ENCODE measurements around the gene CCR1.

Gene CCR1

DNA sequence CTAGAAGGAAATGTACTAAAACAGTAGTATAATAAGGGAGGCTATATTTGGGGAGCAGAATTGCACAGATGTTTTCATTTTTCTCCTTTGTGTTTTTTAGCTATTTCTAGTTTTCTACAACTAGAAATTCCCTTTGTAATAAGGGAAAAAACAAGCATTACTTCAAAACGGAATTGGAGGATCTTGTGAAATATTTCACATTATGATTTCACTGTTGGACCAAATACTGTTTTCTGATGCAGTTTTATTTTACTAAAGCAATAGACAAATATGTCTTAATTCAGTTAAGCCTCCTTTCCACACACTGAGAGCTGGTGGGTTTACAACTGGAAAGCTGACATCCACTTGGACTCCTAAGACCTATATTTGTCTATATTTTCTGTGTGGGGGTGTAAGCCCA lies 7.3 kb downstream of the CCR1 start:
- no peak for DNase-seq
- Mint-ChIP-seq H3K4me3 (no peak overlapping the region), H3K36me3 (ENCODE audit: low read depth) (no peaks in the 10 kb centered on the region), H3K4me1 (ENCODE audit: low read depth) (no peaks in the 10 kb centered on the region), H3K9me3 (no peaks in the 10 kb centered on the region), H3K27ac (no peak overlapping the region), H3K27me3 (no peaks in the 10 kb centered on the region)

DNA sequence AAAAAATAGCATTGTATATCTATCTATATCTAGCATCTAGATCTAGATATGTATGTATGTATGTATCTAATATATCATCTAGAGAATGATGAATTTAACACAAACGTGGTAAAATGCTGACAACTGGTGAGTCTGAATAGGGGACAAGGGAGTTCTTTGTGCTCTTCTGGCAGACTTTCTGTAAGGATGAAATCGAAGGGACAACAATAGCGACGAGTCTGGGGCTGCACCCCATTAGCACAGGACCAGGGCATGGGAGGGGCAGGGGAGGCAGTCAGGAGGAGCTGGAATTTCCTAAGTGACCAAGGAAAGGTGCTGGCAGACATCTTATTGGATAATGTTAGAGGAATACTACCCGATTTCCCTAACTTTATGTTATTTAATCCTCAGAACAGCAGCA lies 7.9 kb downstream of the CCR1 start:
- Mint-ChIP-seq H3K36me3 (ENCODE audit: low read depth) (no peaks in the 10 kb centered on the region), H3K27ac (no peak overlapping the region)
- DNase-seq = no peak

DNA sequence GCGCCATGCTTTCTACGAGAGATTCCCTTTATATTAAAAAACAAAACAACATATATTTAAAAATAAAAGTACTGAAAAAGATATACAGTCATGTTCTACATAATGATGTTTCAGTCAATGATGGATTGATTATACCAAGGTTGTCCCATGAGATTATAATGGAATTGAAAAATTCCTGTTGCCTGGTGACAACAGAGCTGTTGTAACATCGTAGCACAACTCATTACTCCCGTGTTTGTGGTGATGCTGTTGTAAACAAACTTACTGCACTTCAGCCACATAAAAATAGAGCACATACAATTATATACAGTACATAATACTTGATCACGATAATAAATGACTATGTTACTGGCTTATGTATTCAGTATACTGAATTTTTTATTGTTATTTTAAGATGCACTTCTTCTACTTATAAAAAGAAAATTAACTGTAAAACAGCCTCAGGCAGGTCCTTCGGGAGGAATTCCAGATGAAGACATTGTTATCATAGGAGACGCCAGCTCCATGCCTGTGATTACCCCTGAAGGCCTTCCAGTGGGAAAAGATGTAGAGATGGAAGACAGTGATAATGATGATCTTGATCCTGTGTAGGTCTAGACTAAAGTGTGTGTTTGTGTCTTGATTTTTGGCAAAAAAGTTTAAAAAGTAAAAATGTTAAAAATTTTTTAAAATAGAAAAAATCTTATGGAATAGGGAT lies 11.7 kb downstream of the CCR1 start:
- Mint-ChIP-seq H3K4me1 (ENCODE audit: low read depth) (no peaks in the 10 kb centered on the region), H3K27ac (no peak overlapping the region), H3K36me3 (ENCODE audit: low read depth) (no peaks in the 10 kb centered on the region), H3K27me3 (peaks cover 10% of the 10 kb centered on the region), H3K4me3 (no peak overlapping the region), H3K9me3 (peaks cover 21% of the 10 kb centered on the region)
- no peak for DNase-seq

More for the DNA sequence above, 7.9 kb downstream of the CCR1 start:
- Mint-ChIP-seq H3K4me3 (no peak overlapping the region), H3K9me3 (peaks cover under 1% of the 10 kb centered on the region), H3K27me3 (no peaks in the 10 kb centered on the region), H3K4me1 (ENCODE audit: low read depth) (no peaks in the 10 kb centered on the region)

DNA sequence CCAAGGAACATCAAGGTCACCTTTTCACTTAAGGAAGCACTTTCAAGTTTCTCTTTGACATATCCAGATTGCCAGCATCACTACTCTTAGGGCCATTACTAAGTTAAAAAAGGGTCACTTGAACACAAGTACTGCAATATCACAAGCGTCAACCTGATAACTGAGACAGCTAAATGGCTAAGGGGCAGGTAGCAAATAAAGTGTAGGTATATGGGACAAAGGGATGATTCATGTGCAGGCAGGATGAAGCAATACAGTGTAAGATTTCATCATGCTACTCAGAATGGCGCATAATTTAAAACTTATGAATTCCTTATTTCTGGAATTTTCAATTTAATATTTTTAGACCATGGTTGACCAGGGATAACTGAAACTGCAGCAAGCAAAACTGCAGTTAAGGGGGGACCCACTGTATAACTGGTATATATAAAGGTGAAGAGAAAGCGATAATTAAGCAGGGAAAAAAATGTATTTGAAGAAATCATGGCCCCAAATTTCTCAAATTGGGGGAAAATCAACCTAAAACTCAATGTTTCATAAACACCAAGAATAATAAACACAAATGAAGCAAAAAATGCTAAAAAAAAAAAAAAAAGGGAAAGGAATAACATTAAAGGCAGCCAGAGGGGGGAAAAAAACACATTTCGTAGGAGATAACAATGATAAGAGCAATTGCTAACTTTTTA lies 13.1 kb downstream of the CCR1 start:
- H3K4me1 Mint-ChIP-seq (ENCODE audit: low read depth) = no peaks in the 10 kb centered on the region
- no peak overlapping the region for H3K4me3 Mint-ChIP-seq
- H3K36me3 Mint-ChIP-seq (ENCODE audit: low read depth) = no peaks in the 10 kb centered on the region
- H3K9me3 Mint-ChIP-seq = peaks cover 21% of the 10 kb centered on the region
- no peak overlapping the region for H3K27ac Mint-ChIP-seq
- peaks cover 11% of the 10 kb centered on the region for H3K27me3 Mint-ChIP-seq
- no peak for DNase-seq

DNA sequence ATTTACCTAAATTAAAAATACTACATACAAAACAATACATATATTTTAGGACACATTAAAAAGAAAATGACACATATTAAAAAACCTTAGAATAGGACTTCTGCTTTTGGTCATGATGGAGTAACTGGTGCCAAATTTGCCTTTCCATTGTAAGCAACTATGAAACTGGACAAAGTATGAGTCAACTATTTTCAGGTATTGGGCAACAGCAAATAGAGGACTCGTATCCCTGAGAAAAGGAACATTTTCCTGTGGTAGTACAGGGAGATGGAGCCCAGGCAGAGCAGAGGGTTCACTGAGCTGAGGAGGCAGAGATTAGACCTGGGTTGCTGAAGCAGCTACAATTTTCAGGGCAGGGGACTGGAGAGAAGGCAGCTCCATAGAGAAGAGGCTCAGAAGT lies 14.7 kb downstream of the CCR1 start:
- H3K4me1 Mint-ChIP-seq (ENCODE audit: low read depth) = no peaks in the 10 kb centered on the region
- H3K36me3 Mint-ChIP-seq (ENCODE audit: low read depth) = no peaks in the 10 kb centered on the region
- H3K27me3 Mint-ChIP-seq = peaks cover 11% of the 10 kb centered on the region
- no peak overlapping the region for H3K4me3 Mint-ChIP-seq
- no peak overlapping the region for H3K27ac Mint-ChIP-seq
- H3K9me3 Mint-ChIP-seq = peaks cover 21% of the 10 kb centered on the region
- no peak for DNase-seq

DNA sequence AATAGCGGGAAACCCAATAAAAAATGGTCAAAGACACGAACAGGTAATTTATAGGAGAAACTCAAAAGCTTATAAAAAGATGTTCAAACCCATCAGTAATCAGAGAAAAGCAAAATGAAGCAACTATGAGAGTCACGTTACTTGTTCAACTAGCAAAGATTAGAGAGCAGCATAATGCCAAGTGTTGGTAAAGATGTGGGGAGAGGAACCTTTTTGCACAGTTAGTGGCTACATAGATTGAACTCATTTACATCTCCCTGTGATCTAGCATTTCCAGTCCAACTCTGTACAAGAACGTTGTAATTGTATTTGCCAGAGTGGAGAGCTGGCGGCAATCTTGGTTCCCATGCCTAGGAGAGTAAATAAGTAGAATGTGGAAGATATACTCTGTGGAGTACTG lies 15.2 kb downstream of the CCR1 start:
- Mint-ChIP-seq H3K4me1 (ENCODE audit: low read depth) (peaks cover 1% of the 10 kb centered on the region), H3K27me3 (peaks cover 11% of the 10 kb centered on the region), H3K36me3 (ENCODE audit: low read depth) (no peaks in the 10 kb centered on the region), H3K27ac (no peak overlapping the region), H3K9me3 (peaks cover 21% of the 10 kb centered on the region), H3K4me3 (no peak overlapping the region)
- no peak for DNase-seq

DNA sequence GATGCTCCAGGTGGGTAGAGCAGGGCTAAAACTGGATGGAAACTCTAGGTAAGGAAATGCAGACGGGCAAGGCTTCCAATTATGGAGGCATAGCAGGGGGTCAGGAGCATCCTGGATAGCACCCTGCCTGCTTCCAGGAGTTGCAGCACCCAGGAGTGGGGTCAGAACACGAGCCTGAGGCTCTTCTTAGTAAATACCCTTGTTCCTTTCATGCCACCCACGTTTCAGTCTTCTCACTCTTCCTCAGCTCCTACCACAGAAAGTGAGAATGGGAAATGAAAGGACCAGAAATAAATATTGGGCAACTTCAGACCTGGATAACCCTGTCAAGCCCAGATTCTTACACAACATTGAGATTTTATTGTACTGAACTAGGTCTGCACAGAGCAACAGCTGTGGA lies 16.4 kb downstream of the CCR1 start:
- no peak overlapping the region for H3K27ac Mint-ChIP-seq
- peaks cover 21% of the 10 kb centered on the region for H3K9me3 Mint-ChIP-seq
- H3K4me3 Mint-ChIP-seq = no peak overlapping the region
- H3K36me3 Mint-ChIP-seq (ENCODE audit: low read depth) = no peaks in the 10 kb centered on the region
- H3K4me1 Mint-ChIP-seq (ENCODE audit: low read depth) = peaks cover 14% of the 10 kb centered on the region
- peaks cover 11% of the 10 kb centered on the region for H3K27me3 Mint-ChIP-seq
- no peak for DNase-seq

DNA sequence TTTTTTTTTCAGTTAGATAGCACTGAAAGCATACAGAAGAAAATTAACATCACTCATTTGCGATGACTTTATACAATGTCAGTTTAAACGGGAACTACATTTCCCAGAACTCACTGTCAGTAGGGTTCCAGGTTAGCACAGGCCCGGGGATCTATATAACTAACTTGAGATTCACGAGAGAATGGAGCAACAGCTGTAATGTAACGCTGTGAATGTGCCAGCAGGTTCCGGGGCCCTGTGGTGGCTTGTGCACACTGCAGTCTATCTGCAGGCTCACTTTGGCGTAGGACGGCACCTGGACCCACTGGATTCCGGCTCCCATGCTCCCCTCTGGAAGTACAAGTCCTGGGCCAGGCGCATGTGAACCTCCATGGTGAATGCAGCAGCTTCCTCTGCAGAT lies 19.4 kb downstream of the CCR1 start:
- peaks cover 10% of the 10 kb centered on the region for H3K27me3 Mint-ChIP-seq
- H3K36me3 Mint-ChIP-seq (ENCODE audit: low read depth) = no peaks in the 10 kb centered on the region
- H3K9me3 Mint-ChIP-seq = peaks cover 8% of the 10 kb centered on the region
- no peak overlapping the region for H3K27ac Mint-ChIP-seq
- no peak for DNase-seq
- peaks cover 18% of the 10 kb centered on the region for H3K4me1 Mint-ChIP-seq (ENCODE audit: low read depth)
- H3K4me3 Mint-ChIP-seq = no peak overlapping the region

DNA sequence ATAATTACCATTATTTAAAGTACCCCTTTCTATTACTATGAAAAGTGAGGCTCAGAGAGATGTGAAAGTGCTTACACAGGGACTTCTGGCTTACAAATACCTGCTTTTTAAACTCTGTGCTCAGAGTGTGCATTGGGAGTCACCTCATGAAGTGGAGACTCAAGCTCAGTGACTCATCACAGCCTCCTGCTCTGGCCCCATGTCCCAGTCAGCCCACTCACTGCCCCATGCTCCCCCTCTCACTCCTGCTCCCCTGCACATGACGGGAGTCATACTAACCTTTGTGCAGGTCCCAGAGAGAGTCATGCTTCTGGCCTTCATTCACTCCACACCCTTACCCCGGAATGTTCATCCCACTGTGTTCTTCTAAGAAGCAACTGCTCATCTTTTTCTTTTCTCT lies 20.2 kb downstream of the CCR1 start:
- no peak overlapping the region for H3K4me3 Mint-ChIP-seq
- H3K27ac Mint-ChIP-seq = no peak overlapping the region
- peaks cover 18% of the 10 kb centered on the region for H3K4me1 Mint-ChIP-seq (ENCODE audit: low read depth)
- no peak for DNase-seq
- no peaks in the 10 kb centered on the region for H3K36me3 Mint-ChIP-seq (ENCODE audit: low read depth)
- H3K9me3 Mint-ChIP-seq = peaks cover 1% of the 10 kb centered on the region
- H3K27me3 Mint-ChIP-seq = peaks cover 7% of the 10 kb centered on the region

DNA sequence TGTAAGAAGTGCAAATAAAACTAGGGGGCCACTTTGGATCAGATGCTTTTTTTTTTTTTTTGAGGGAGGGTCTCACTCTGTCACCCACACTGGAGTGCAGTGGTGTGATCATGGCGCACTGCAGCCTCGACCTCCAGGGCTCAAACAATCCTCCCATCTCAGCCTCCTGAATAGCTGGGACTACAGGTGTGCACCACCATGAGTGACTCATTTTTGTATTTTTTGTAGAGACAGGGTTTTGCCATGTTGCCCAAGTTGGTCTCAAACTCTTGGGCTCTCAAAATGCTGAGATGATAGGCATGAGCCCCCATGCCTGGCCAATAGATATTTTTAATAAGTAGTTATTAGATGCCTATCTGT lies 20.8 kb downstream of the CCR1 start:
- Mint-ChIP-seq H3K4me1 (ENCODE audit: low read depth) (peaks cover 18% of the 10 kb centered on the region), H3K27me3 (peaks cover 7% of the 10 kb centered on the region), H3K36me3 (ENCODE audit: low read depth) (no peaks in the 10 kb centered on the region), H3K4me3 (no peak overlapping the region), H3K9me3 (no peaks in the 10 kb centered on the region), H3K27ac (no peak overlapping the region)
- DNase-seq = no peak

DNA sequence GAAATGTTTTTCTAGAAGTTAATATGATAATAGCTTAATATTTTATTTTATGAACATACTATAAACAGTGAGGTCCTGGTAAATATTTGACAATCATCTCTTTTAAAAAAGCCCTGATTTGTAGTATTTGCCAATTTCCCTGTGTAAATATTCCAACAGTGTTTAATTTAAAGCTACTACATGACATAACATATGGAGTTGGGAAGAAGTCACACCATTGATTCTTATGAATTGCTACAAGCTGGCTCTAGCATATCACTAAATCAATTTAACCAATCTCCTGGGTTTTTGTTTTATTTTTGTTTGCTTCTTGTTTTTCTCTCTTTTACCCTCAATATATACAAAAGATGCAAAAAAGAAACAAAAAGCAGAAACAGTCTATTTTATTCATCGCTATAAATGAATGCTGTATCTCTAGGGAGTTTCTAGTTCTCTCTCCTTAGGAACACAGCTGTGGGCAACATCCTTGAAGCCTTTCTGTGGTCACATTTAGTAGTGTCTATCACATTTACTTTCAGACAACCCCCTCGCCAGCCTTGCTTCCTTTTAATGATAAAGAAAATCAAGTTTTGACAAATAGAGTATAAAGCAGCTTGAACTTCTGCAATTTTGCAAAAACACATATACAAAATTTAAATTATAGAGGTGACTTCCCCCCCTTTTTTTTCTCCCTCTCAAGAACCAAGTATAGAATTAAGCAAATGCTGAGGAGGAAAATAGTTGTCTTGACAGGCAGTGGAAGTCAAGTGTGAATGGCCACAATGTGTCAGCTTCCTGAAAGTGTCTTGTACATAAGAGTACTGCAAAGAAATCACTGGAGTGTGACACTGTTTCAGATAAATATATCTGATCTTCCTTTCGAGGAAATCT lies 21.4 kb downstream of the CCR1 start:
- H3K4me1 Mint-ChIP-seq (ENCODE audit: low read depth) = peaks cover 18% of the 10 kb centered on the region

DNA sequence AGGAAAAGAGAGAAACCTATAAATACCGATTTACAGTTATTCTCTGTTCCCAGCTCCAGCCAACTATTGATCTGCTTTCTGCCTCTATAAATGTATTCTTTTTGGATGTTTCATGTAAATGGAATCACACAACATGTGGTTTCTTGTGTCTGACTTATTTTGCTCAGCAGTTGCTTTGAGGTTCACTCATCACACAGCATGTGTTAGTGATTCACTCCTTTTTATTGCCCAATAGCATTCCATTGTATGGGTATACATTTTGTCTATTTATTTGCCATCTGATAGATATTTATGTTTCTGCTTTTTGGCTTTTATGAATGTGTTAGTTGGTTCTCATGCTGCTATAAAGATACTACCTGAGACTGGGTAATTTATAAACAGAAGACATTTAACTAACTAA lies 23.6 kb downstream of the CCR1 start:
- Mint-ChIP-seq H3K9me3 (no peaks in the 10 kb centered on the region), H3K27ac (no peak overlapping the region), H3K4me3 (no peak overlapping the region), H3K4me1 (ENCODE audit: low read depth) (peaks cover 18% of the 10 kb centered on the region), H3K27me3 (no peaks in the 10 kb centered on the region), H3K36me3 (ENCODE audit: low read depth) (no peaks in the 10 kb centered on the region)
- no peak for DNase-seq

More for the DNA sequence above, 21.4 kb downstream of the CCR1 start:
- peaks cover 4% of the 10 kb centered on the region for H3K27me3 Mint-ChIP-seq
- H3K36me3 Mint-ChIP-seq (ENCODE audit: low read depth) = no peaks in the 10 kb centered on the region
- H3K4me3 Mint-ChIP-seq = no peak overlapping the region
- H3K9me3 Mint-ChIP-seq = no peaks in the 10 kb centered on the region
- DNase-seq = no peak
- no peak overlapping the region for H3K27ac Mint-ChIP-seq

DNA sequence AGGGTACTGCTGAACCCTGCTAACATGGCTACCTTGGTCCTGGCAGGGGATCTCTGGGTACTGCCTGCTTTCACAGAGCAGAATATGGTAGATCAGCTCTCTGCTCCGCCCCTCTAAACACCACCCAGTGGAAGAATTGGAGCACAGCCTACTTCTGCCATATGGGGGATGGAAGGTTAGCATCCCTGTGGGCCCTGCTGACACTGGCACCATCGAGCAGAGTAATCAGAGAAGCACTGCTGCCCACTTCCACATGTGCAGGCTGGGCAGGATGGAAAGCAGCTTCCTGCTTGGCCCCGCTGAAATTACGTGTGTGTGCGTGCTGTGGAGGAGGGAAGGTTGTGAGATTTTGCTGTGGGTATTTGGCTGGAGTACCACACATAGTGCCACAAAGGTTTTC lies 24.8 kb downstream of the CCR1 start:
- Mint-ChIP-seq H3K9me3 (no peaks in the 10 kb centered on the region), H3K36me3 (ENCODE audit: low read depth) (no peaks in the 10 kb centered on the region), H3K27ac (no peak overlapping the region), H3K27me3 (no peaks in the 10 kb centered on the region), H3K4me3 (no peak overlapping the region), H3K4me1 (ENCODE audit: low read depth) (peaks cover 18% of the 10 kb centered on the region)
- DNase-seq = no peak

DNA sequence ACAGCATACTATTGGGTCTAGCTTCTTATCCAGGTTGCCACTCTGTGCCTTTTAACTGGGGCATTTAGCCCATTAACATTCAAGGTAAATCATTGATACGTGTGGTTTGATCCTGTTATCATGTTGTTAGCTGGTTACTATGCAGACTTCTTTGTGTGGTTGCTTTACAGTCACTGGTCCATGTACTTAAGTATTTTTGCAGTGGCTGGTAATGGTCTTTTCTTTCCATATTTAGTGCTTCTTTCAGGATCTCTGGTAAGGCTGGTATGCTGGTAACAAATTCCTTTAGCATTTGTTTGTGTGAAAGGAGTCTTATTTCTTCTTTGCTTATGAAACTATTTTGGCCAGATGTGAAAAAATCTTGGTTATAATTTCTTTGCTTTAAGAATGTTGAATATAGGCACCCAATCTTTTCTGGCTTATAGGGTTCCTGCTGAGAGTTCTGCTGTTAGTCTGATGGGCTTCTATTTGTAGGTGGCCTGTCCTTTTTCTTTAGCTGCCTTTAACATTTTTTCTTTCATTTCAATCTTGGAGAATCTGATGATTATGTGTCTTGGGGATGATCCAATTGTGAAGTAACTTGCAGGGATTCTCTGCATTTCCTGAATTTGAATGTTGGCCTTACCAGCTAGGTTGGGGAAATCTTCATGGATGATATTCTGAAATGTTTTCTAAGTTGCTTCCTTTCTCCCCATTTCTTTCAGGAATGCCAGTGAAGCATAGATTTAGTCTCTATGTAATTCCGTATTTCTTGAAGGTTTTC lies 39.3 kb downstream of the CCR1 start:
- H3K27me3 Mint-ChIP-seq = no peaks in the 10 kb centered on the region
- H3K4me3 Mint-ChIP-seq = no peak overlapping the region
- peaks cover 2% of the 10 kb centered on the region for H3K4me1 Mint-ChIP-seq (ENCODE audit: low read depth)
- H3K9me3 Mint-ChIP-seq = peaks cover 8% of the 10 kb centered on the region
- DNase-seq = no peak
- no peak overlapping the region for H3K27ac Mint-ChIP-seq
- no peaks in the 10 kb centered on the region for H3K36me3 Mint-ChIP-seq (ENCODE audit: low read depth)

Data from activated T-cell treated with anti-CD3 and anti-CD28 coated beads, Interleukin-2, amount 50 U/mL, for 24 hours (primary cell).